Astrocyte (in vitro differentiated cells and primary cell): ENCODE results near the gene GKN1. TPM values are rescaled to one million over a fixed set of nuclear protein-coding genes. Genes with fewer than 3 reads are reported as not detected.
"Not testable (repeated sequence)": the region's sequence is repeated elsewhere in the genome, so short reads cannot be mapped to it uniquely, and the experiment has no call there.

Experiments used
- DNase-seq: peaks from one replicate; pipeline ENCODE4 v3.0.0-alpha.2; 2010; ENCODE audit warnings: low read depth
- FAIRE-seq: peaks from 2 replicates; lab custom pipeline; 2011; peaks lifted over from hg19 to GRCh38; lab: Jason Lieb, UNC
- H2AFZ ChIP-seq: 2 replicates; pipeline ENCODE4 v1.6.0; 2012; ENCODE audit warnings: low read depth, low read length, inconsistent platforms
- H3K27ac ChIP-seq: 2 replicates; pipeline ENCODE4 v1.5.1; 2011; ENCODE audit warnings: low read depth, low read length, inconsistent platforms
- H3K27me3 ChIP-seq: 2 replicates; pipeline ENCODE4 v1.6.0; 2011; ENCODE audit warnings: low read length, inconsistent platforms; ENCODE audit not compliant: insufficient read depth
- H3K36me3 ChIP-seq: 2 replicates; pipeline ENCODE4 v1.5.1; 2011; ENCODE audit warnings: low read length, inconsistent platforms; ENCODE audit not compliant: insufficient read depth
- H3K4me1 ChIP-seq: 2 replicates; pipeline ENCODE4 v1.5.1; 2011; ENCODE audit warnings: low read length, inconsistent platforms; ENCODE audit not compliant: insufficient read depth
- H3K4me2 ChIP-seq: 2 replicates; pipeline ENCODE4 v1.6.0; 2012; ENCODE audit warnings: low read length, inconsistent platforms
- H3K4me3 ChIP-seq: 2 replicates; pipeline ENCODE4 v1.5.1; 2011; ENCODE audit warnings: low read depth, mild to moderate bottlenecking, low read length, inconsistent platforms; ENCODE audit not compliant: insufficient read depth
- H3K79me2 ChIP-seq: 2 replicates; pipeline ENCODE4 v1.6.0; 2012; ENCODE audit warnings: mild to moderate bottlenecking, low read length, inconsistent platforms; ENCODE audit not compliant: insufficient read depth
- H3K9ac ChIP-seq: 2 replicates; pipeline ENCODE4 v1.6.0; 2012; ENCODE audit warnings: mild to moderate bottlenecking, low read length, inconsistent platforms
- H3K9me3 ChIP-seq: 2 replicates; pipeline ENCODE4 v1.5.1; 2012; ENCODE audit warnings: low read depth, mild to moderate bottlenecking, low read length, inconsistent platforms; ENCODE audit not compliant: insufficient read depth
- H4K20me1 ChIP-seq: 2 replicates; pipeline ENCODE4 v1.6.0; 2012; ENCODE audit warnings: low read length, inconsistent platforms; ENCODE audit not compliant: insufficient read depth
- H3K27ac Mint-ChIP-seq: one replicate; pipeline ENCODE4 v1.8.0; 2021; ENCODE audit warnings: mild to moderate bottlenecking, mixed read lengths; ENCODE audit not compliant: unreplicated experiment
- H3K27me3 Mint-ChIP-seq: one replicate; pipeline ENCODE4 v1.8.0; 2021; ENCODE audit warnings: low read depth, mixed read lengths; ENCODE audit not compliant: unreplicated experiment
- H3K36me3 Mint-ChIP-seq: one replicate; pipeline ENCODE4 v1.8.0; 2021; ENCODE audit warnings: low read depth, mixed read lengths; ENCODE audit not compliant: unreplicated experiment
- H3K4me1 Mint-ChIP-seq: one replicate; pipeline ENCODE4 v1.8.0; 2021; ENCODE audit warnings: low read depth, mixed read lengths; ENCODE audit not compliant: unreplicated experiment
- H3K4me3 Mint-ChIP-seq: one replicate; pipeline ENCODE4 v1.8.0; 2021; ENCODE audit warnings: mild to moderate bottlenecking, moderate library complexity, mixed read lengths; ENCODE audit not compliant: unreplicated experiment
- H3K9me3 Mint-ChIP-seq: one replicate; pipeline ENCODE4 v1.8.0; 2021; ENCODE audit warnings: mild to moderate bottlenecking, mixed read lengths; ENCODE audit not compliant: unreplicated experiment
- CTCF ChIP-seq: IDR thresholded peaks from 2 replicates; pipeline ENCODE4 v1.5.1; 2011; ENCODE audit warnings: low read depth, mild to moderate bottlenecking, inconsistent platforms, low read length, moderate library complexity; ENCODE audit not compliant: insufficient read depth
- EZH2 ChIP-seq: IDR thresholded peaks from 2 replicates; pipeline ENCODE4 v1.6.1; 2012; ENCODE audit warnings: mild to moderate bottlenecking, low read length, inconsistent platforms; ENCODE audit not compliant: insufficient read depth
- total RNA-seq: library from RNA; stranded (reverse); gene quantifications from 2 replicates; pipeline ENCODE4 v1.2.1, GENCODE V29; 2021

GKN1 gene
- total RNA-seq, 1 donor from 2014 or later = not detected

GRCh38 chr2:68952887-68953521, 21.4 kb upstream of the GKN1 start, which contains the start of gene GKN2:
Gene GKN2 (minus strand): TSS chr2:68952893. CDS start chr2:68952861, 32 bp downstream.
- TF ChIP-seq CTCF (no peak), EZH2 (no peak)
- Histone ChIP-seq H2AFZ (no peak within 1 kb of the TSS), H3K79me2 (no peaks in the 10 kb centered on the region), H3K4me1 (no peaks in the 10 kb centered on the region), H3K4me2 (no peak within 1 kb of the TSS), H3K36me3 (no peaks in the 10 kb centered on the region), H3K4me3 (no peak within 1 kb of the TSS), H3K9ac (no peak within 1 kb of the TSS), H4K20me1 (no peaks in the 10 kb centered on the region), H3K9me3 (no peaks in the 10 kb centered on the region), H3K27me3 (no peaks in the 10 kb centered on the region), H3K27ac (no peak within 1 kb of the TSS)
- Mint-ChIP-seq H3K27ac (no peak within 1 kb of the TSS), H3K9me3 (no peaks in the 10 kb centered on the region), H3K4me1 (peaks cover 1% of the 10 kb centered on the region), H3K4me3 (no peak within 1 kb of the TSS), H3K27me3 (peaks cover 2% of the 10 kb centered on the region), H3K36me3 (no peaks in the 10 kb centered on the region)
- FAIRE-seq (no peak), DNase-seq (no peak)

- not testable (repeated sequence) for H3K4me1 Mint-ChIP-seq, H3K9me3 ChIP-seq, H3K4me3 ChIP-seq, H3K9me3 Mint-ChIP-seq, H2AFZ ChIP-seq, H3K4me2 ChIP-seq, H3K79me2 ChIP-seq, FAIRE-seq, H3K27ac Mint-ChIP-seq, H3K27ac ChIP-seq, DNase-seq, H3K9ac ChIP-seq, H4K20me1 ChIP-seq, H3K4me1 ChIP-seq, H3K36me3 ChIP-seq, H3K27me3 Mint-ChIP-seq, H3K36me3 Mint-ChIP-seq, H3K4me3 Mint-ChIP-seq, H3K27me3 ChIP-seq
Measured at GRCh38 chr2:68955432-68955831, 19.0 kb upstream of the GKN1 start.

GRCh38 chr2:68959001-68959400, 15.4 kb upstream of the GKN1 start:
- Mint-ChIP-seq H3K9me3 (no peaks in the 10 kb centered on the region), H3K27ac (no peak overlapping the region), H3K4me3 (no peak overlapping the region), H3K36me3 (no peaks in the 10 kb centered on the region), H3K27me3 (no peaks in the 10 kb centered on the region), H3K4me1 (peaks cover 2% of the 10 kb centered on the region)
- H3K36me3 ChIP-seq = no peaks in the 10 kb centered on the region
- H3K9me3 ChIP-seq = no peaks in the 10 kb centered on the region
- no peak overlapping the region for H2AFZ ChIP-seq
- no peak overlapping the region for H3K4me2 ChIP-seq
- no peak overlapping the region for H3K4me3 ChIP-seq
- H3K27me3 ChIP-seq = no peaks in the 10 kb centered on the region
- FAIRE-seq (no peak), DNase-seq (no peak)
- H3K27ac ChIP-seq = no peak overlapping the region
- TF ChIP-seq EZH2 (no peak), CTCF (no peak)
- H4K20me1 ChIP-seq = no peaks in the 10 kb centered on the region
- no peaks in the 10 kb centered on the region for H3K79me2 ChIP-seq
- H3K4me1 ChIP-seq = no peaks in the 10 kb centered on the region
- no peak overlapping the region for H3K9ac ChIP-seq
